Measurements from ENCODE around the gene AMFR. TPM values are rescaled to one million over a fixed set of nuclear protein-coding genes. Genes with fewer than 3 reads are reported as not detected.

The AMFR gene
- total and polyA plus RNA-seq, 2 of the 8 experiments (the other 6 are each of a cell fraction or from before 2014, with no cell fraction given) = 18.6 to 21.7 TPM

DNA sequence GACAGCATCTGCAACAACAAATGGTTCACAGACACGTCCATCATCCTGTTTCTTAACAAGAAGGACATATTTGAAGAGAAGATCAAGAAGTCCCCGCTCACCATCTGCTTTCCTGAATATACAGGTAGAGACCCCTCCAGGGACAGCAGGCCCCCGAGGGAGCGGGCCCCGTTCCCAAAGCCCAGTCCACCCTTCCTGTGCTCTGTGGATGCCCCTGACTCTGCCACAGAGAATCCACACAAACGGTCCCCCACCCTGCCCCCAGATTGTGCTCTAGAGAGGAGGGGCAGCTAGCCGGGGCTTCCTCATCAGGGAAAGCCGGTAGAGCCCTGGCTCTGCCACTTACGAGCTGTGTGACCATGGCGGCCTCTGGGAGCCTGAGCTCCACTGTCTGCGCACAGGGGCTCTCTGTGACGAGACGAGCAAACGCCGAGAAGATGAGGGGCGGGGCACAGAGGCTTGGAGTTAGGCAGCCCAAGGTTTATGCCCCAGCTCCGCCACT, 84.4 kb downstream of the AMFR start (continued):
- TF ChIP-seq ATF3 (IDR thresholded peaks at IDR 0.05; ENCODE audit: insufficient read depth, low read depth, low read length) (no peak), SRF (IDR thresholded peaks at IDR 0.05; ENCODE audit: low read depth, low read length) (no peak), RXRA (IDR thresholded peaks at IDR 0.05; ENCODE audit: insufficient read depth, low read depth, low read length) (no peak), CBX8 (IDR thresholded peaks at IDR 0.05; ENCODE audit: borderline replicate concordance, low read depth, low read length) (no peak), KDM1A (IDR thresholded peaks at IDR 0.05; ENCODE audit: borderline replicate concordance, low read length) (no peak)
